ENCODE measurements around the gene ATG5.

ATG5 gene

GRCh38 chr6:106204961-106205360 is 120.6 kb downstream of the ATG5 start:
- peak overlapping the region; percentile 65 for H3K27ac Mint-ChIP-seq

GRCh38 chr6:106199998-106200397 is 125.6 kb downstream of the ATG5 start:
- DNase-seq, result no peak
- Mint-ChIP-seq H3K4me1 (ENCODE audit: low read depth) (peaks cover 45% of the 10 kb centered on the region), H3K9me3 (peaks cover 2% of the 10 kb centered on the region), H3K4me3 (no peak overlapping the region), H3K27me3 (no peaks in the 10 kb centered on the region), H3K27ac (no peak overlapping the region), H3K36me3 (ENCODE audit: low read depth) (peaks cover 60% of the 10 kb centered on the region)

More at GRCh38 chr6:106204961-106205360, 120.6 kb downstream of the ATG5 start:
- no peaks in the 10 kb centered on the region for H3K27me3 Mint-ChIP-seq
- H3K4me3 Mint-ChIP-seq, result no peak overlapping the region
- peaks cover 56% of the 10 kb centered on the region for H3K36me3 Mint-ChIP-seq (ENCODE audit: low read depth)
- peaks cover 26% of the 10 kb centered on the region for H3K4me1 Mint-ChIP-seq (ENCODE audit: low read depth)
- no peak for DNase-seq
- H3K9me3 Mint-ChIP-seq, result peaks cover 2% of the 10 kb centered on the region

- DNase-seq, result no peak
- peaks cover 59% of the 10 kb centered on the region for H3K36me3 Mint-ChIP-seq (ENCODE audit: low read depth)
- no peaks in the 10 kb centered on the region for H3K27me3 Mint-ChIP-seq
- no peak overlapping the region for H3K27ac Mint-ChIP-seq
- H3K9me3 Mint-ChIP-seq, result no peaks in the 10 kb centered on the region
- H3K4me1 Mint-ChIP-seq (ENCODE audit: low read depth), result peaks cover 45% of the 10 kb centered on the region
- H3K4me3 Mint-ChIP-seq, result no peak overlapping the region
Observed at GRCh38 chr6:106199331-106199730, 126.2 kb downstream of the ATG5 start.

GRCh38 chr6:106197441-106197840 is 128.1 kb downstream of the ATG5 start:
- no peak overlapping the region for H3K4me3 Mint-ChIP-seq
- H3K9me3 Mint-ChIP-seq, result no peaks in the 10 kb centered on the region
- H3K27ac Mint-ChIP-seq, result peak overlapping the region; percentile 63
- peaks cover 63% of the 10 kb centered on the region for H3K36me3 Mint-ChIP-seq (ENCODE audit: low read depth)
- no peak for DNase-seq
- no peaks in the 10 kb centered on the region for H3K27me3 Mint-ChIP-seq
- H3K4me1 Mint-ChIP-seq (ENCODE audit: low read depth), result peaks cover 55% of the 10 kb centered on the region

GRCh38 chr6:106194949-106195921 is 130.3 kb downstream of the ATG5 start:
- Mint-ChIP-seq H3K4me1 (ENCODE audit: low read depth) (peaks cover 58% of the 10 kb centered on the region), H3K27ac (peak overlapping the region; percentile 92), H3K27me3 (no peaks in the 10 kb centered on the region), H3K4me3 (peak overlapping the region; percentile 47), H3K9me3 (no peaks in the 10 kb centered on the region), H3K36me3 (ENCODE audit: low read depth) (peaks cover 45% of the 10 kb centered on the region)
- no peak for DNase-seq

- Mint-ChIP-seq H3K27ac (no peak overlapping the region), H3K36me3 (ENCODE audit: low read depth) (peaks cover 40% of the 10 kb centered on the region), H3K4me3 (no peak overlapping the region), H3K4me1 (ENCODE audit: low read depth) (peaks cover 66% of the 10 kb centered on the region), H3K9me3 (no peaks in the 10 kb centered on the region), H3K27me3 (no peaks in the 10 kb centered on the region)
- DNase-seq, result no peak
Observed at GRCh38 chr6:106192824-106193223, 132.7 kb downstream of the ATG5 start.

- Mint-ChIP-seq H3K4me1 (ENCODE audit: low read depth) (peaks cover 70% of the 10 kb centered on the region), H3K9me3 (no peaks in the 10 kb centered on the region), H3K36me3 (ENCODE audit: low read depth) (peaks cover 31% of the 10 kb centered on the region), H3K4me3 (no peak overlapping the region), H3K27me3 (no peaks in the 10 kb centered on the region), H3K27ac (peak overlapping the region; percentile 94)
- no peak for DNase-seq
Observed at GRCh38 chr6:106188104-106188794, 137.3 kb downstream of the ATG5 start.

- Mint-ChIP-seq H3K27ac (peak overlapping the region; percentile 94), H3K9me3 (no peaks in the 10 kb centered on the region), H3K27me3 (no peaks in the 10 kb centered on the region), H3K36me3 (ENCODE audit: low read depth) (peaks cover 28% of the 10 kb centered on the region), H3K4me3 (peak overlapping the region; percentile 50), H3K4me1 (ENCODE audit: low read depth) (peaks cover 70% of the 10 kb centered on the region)
- DNase-seq, result no peak
Observed at GRCh38 chr6:106187424-106187982, 138.1 kb downstream of the ATG5 start.

GRCh38 chr6:106186714-106187113 is 138.8 kb downstream of the ATG5 start:
- Mint-ChIP-seq H3K4me3 (peak overlapping the region; percentile 50), H3K27me3 (no peaks in the 10 kb centered on the region), H3K36me3 (ENCODE audit: low read depth) (peaks cover 28% of the 10 kb centered on the region), H3K9me3 (no peaks in the 10 kb centered on the region), H3K27ac (peak overlapping the region; percentile 94), H3K4me1 (ENCODE audit: low read depth) (peaks cover 78% of the 10 kb centered on the region)
- DNase-seq, result no peak

GRCh38 chr6:106186172-106186571 is 139.4 kb downstream of the ATG5 start:
- H3K4me3 Mint-ChIP-seq, result peak overlapping the region; percentile 50
- DNase-seq, result no peak
- H3K9me3 Mint-ChIP-seq, result no peaks in the 10 kb centered on the region

GRCh38 chr6:106185615-106186014 is 139.9 kb downstream of the ATG5 start:
- H3K27me3 Mint-ChIP-seq, result no peaks in the 10 kb centered on the region
- H3K4me1 Mint-ChIP-seq (ENCODE audit: low read depth), result peaks cover 85% of the 10 kb centered on the region
- H3K9me3 Mint-ChIP-seq, result no peaks in the 10 kb centered on the region
- peak overlapping the region; percentile 94 for H3K27ac Mint-ChIP-seq
- peak overlapping the region; percentile 50 for H3K4me3 Mint-ChIP-seq
- peaks cover 28% of the 10 kb centered on the region for H3K36me3 Mint-ChIP-seq (ENCODE audit: low read depth)
- no peak for DNase-seq

More at GRCh38 chr6:106186172-106186571, 139.4 kb downstream of the ATG5 start:
- Mint-ChIP-seq H3K36me3 (ENCODE audit: low read depth) (peaks cover 28% of the 10 kb centered on the region), H3K27me3 (no peaks in the 10 kb centered on the region), H3K4me1 (ENCODE audit: low read depth) (peaks cover 84% of the 10 kb centered on the region), H3K27ac (peak overlapping the region; percentile 94)

- no peaks in the 10 kb centered on the region for H3K9me3 Mint-ChIP-seq
- H3K36me3 Mint-ChIP-seq (ENCODE audit: low read depth), result peaks cover 28% of the 10 kb centered on the region
- H3K27ac Mint-ChIP-seq, result peak overlapping the region; percentile 94
- DNase-seq, result no peak
- peaks cover 78% of the 10 kb centered on the region for H3K4me1 Mint-ChIP-seq (ENCODE audit: low read depth)
- H3K4me3 Mint-ChIP-seq, result peak overlapping the region; percentile 18
- H3K27me3 Mint-ChIP-seq, result no peaks in the 10 kb centered on the region
Observed at GRCh38 chr6:106184629-106185028, 140.9 kb downstream of the ATG5 start.

GRCh38 chr6:106183430-106183829 is 142.1 kb downstream of the ATG5 start:
- Mint-ChIP-seq H3K27me3 (no peaks in the 10 kb centered on the region), H3K4me1 (ENCODE audit: low read depth) (peaks cover 68% of the 10 kb centered on the region), H3K36me3 (ENCODE audit: low read depth) (peaks cover 25% of the 10 kb centered on the region), H3K27ac (no peak overlapping the region), H3K4me3 (no peak overlapping the region), H3K9me3 (no peaks in the 10 kb centered on the region)
- DNase-seq, result no peak

- H3K9me3 Mint-ChIP-seq, result no peaks in the 10 kb centered on the region
- peaks cover 60% of the 10 kb centered on the region for H3K4me1 Mint-ChIP-seq (ENCODE audit: low read depth)
- no peak overlapping the region for H3K4me3 Mint-ChIP-seq
- peak overlapping the region; percentile 42 for H3K27ac Mint-ChIP-seq
- H3K27me3 Mint-ChIP-seq, result no peaks in the 10 kb centered on the region
- H3K36me3 Mint-ChIP-seq (ENCODE audit: low read depth), result peaks cover 25% of the 10 kb centered on the region
- DNase-seq, result no peak
Observed at GRCh38 chr6:106182455-106182854, 143.1 kb downstream of the ATG5 start.

Measured in activated T-cell treated with anti-CD3 and anti-CD28 coated beads, Interleukin-2, amount 50 U/mL, for 24 hours (primary cell).